HepG2 (cell line): ENCODE data around the gene GGT7. TPM values are rescaled to one million over a fixed set of nuclear protein-coding genes. Genes with fewer than 3 reads are reported as not detected.

ENCODE experiments used
- AKAP8 ChIP-seq: sonication (generic); formaldehyde crosslinking; IDR thresholded peaks from 2 replicates; pipeline ENCODE4 v1.5.1; 2020; ENCODE audit warnings: mild to moderate bottlenecking, missing genetic modification reagents
- HNRNPLL ChIP-seq: fragments of 200-400 bp; formaldehyde crosslinking; IDR thresholded peaks from 2 replicates; pipeline ENCODE4 v1.6.1; 2017; ENCODE audit warnings: mild to moderate bottlenecking, low read depth, low read length; ENCODE audit not compliant: poor library complexity, severe bottlenecking
- MIER3 ChIP-seq: IDR thresholded peaks from 2 replicates; pipeline ENCODE4 v1.6.1; 2016; ENCODE audit warnings: missing compliant biosample characterization, borderline replicate concordance
- RFX3 ChIP-seq: IDR thresholded peaks from 2 replicates; pipeline ENCODE4 v1.6.1; 2016; ENCODE audit warnings: missing biosample characterization, missing genetic modification reagents
- TCF7L2 ChIP-seq: IDR thresholded peaks from 2 replicates; pipeline ENCODE4 v1.6.1; 2011; ENCODE audit warnings: mild to moderate bottlenecking, low read depth, low read length, moderate library complexity
- TOE1 ChIP-seq: sonication (generic); formaldehyde crosslinking; IDR thresholded peaks from 2 replicates; pipeline ENCODE4 v1.4.0; 2020; ENCODE audit warnings: mild to moderate bottlenecking, missing genetic modification reagents
- ZFP37 ChIP-seq: sonication (generic); formaldehyde crosslinking; IDR thresholded peaks from 2 replicates; pipeline ENCODE4 v1.4.0; 2020; ENCODE audit warnings: missing genetic modification reagents, borderline replicate concordance
- ZNF232 ChIP-seq: sonication (generic); formaldehyde crosslinking; IDR thresholded peaks from 2 replicates; pipeline ENCODE4 v1.4.0; 2020; ENCODE audit warnings: missing genetic modification reagents, borderline replicate concordance
- ZNF281 ChIP-seq: sonication (generic); formaldehyde crosslinking; IDR thresholded peaks from 2 replicates; pipeline ENCODE4 v1.4.0; 2020; ENCODE audit warnings: missing genetic modification reagents, borderline replicate concordance
- ZNF503 ChIP-seq: sonication (generic); formaldehyde crosslinking; IDR thresholded peaks from 2 replicates; pipeline ENCODE4 v1.4.0; 2020; ENCODE audit warnings: missing genetic modification reagents
- ZNF564 ChIP-seq: sonication (generic); formaldehyde crosslinking; IDR thresholded peaks from 2 replicates; pipeline ENCODE4 v1.8.1; 2023; ENCODE audit warnings: mild to moderate bottlenecking, missing genetic modification reagents
- ZNF740 ChIP-seq: sonication (generic); formaldehyde crosslinking; IDR thresholded peaks from 2 replicates; pipeline ENCODE4 v1.4.0; 2020; ENCODE audit warnings: missing genetic modification reagents
- polyA plus RNA-seq, 8 experiments: library from polyadenylated mRNA; depleted of rRNA in 3 of 8; stranded (reverse) in 7 of 8; unstranded in 1 of 8; fragments of >200 nt; fragmentation: Illumina TruSeq in 4 of 8; extraction: Trizol in 4 of 8; gene quantifications; 2 replicates each; pipeline versions ENCODE4 v1.2.1 to v1.2.3, GENCODE V29; 2011 to 2016; ENCODE audit warnings: low read depth in 4 of 8, missing spikeins in 1 of 8, mixed read lengths in 1 of 8; ENCODE audit not compliant: insufficient read depth in 1 of 8
- total RNA-seq, 5 experiments: library from RNA; depleted of rRNA; stranded (reverse); fragments of >200 nt; fragmentation: Illumina TruSeq; extraction: Trizol; gene quantifications; 2 replicates each; pipeline ENCODE4 v1.2.3, GENCODE V29; 2016; ENCODE audit warnings: low read depth in 1 of 5
- TF ChIP-seq, protein P1 (sequence below): sonication (generic); formaldehyde crosslinking; IDR thresholded peaks from 2 replicates; pipeline ENCODE4 v1.4.0; 2020; ENCODE audit warnings: missing genetic modification reagents

Gene GGT7
- total and polyA plus RNA-seq, 2 of the 13 experiments (the other 11 are each of a cell fraction or from before 2014, with no cell fraction given) = 6.6 to 23.0 TPM

DNA sequence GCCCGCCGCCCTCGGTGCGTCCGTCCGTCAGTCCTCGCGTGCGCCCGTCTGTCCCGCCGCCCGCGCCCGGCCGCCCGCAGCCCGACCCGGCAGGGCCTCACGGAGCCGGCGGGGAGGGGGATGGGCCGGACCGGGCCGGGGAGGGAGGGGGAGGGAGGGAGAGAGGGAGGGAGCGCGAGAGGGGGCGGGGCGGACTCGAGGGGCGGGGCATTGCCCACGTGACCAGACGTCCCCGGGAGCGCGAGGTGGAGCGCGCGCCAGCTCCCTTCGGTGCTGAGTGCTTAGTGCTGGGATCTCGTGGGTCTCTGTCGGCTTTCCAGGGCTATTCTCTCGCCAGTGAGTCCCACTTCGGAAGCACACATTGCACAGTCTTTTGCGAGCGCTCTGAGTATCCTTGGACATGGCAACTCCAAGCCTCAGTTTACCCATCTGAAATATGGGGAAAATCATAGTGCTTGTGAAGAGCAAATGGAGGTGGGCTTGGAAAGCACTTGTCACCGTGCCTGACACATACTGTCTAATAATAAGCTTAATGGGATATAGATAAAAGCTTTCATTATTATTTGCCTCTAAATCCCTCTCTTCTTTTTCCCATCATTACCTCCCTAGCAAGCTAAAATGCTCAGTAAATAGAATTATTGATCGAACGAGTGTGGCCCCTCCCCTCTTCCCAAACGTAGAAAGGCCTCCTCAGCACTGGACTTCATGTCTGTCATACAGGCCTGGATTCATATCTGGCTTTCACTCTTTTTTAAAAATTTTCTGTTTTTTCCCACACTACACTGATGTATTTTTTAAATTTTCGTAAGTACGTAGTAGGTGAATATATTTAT lies 46.9 kb downstream of the GGT7 start, which contains the start of gene NCOA6 (continued):
- TF ChIP-seq ZNF281 (CRISPR knock-in tag) = peak; percentile 90
- TF ChIP-seq ZFP37 (CRISPR knock-in tag) = 0 out of 2 replicates have a peak, but pooled peaks have one; percentile 72
- TF ChIP-seq ZNF740 (CRISPR knock-in tag) = no peak; the same call in 1 of the 2 replicates
- 0 out of 2 replicates have a peak, but pooled peaks have one; percentile 30 for TF ChIP-seq RFX3
- peak; percentile 61; the same call in 1 of the 2 replicates for TF ChIP-seq ZNF503 (CRISPR knock-in tag)
- 0 out of 2 replicates have a peak, but pooled peaks have one; percentile 14 for TF ChIP-seq MIER3
- TF ChIP-seq, protein P1, sequence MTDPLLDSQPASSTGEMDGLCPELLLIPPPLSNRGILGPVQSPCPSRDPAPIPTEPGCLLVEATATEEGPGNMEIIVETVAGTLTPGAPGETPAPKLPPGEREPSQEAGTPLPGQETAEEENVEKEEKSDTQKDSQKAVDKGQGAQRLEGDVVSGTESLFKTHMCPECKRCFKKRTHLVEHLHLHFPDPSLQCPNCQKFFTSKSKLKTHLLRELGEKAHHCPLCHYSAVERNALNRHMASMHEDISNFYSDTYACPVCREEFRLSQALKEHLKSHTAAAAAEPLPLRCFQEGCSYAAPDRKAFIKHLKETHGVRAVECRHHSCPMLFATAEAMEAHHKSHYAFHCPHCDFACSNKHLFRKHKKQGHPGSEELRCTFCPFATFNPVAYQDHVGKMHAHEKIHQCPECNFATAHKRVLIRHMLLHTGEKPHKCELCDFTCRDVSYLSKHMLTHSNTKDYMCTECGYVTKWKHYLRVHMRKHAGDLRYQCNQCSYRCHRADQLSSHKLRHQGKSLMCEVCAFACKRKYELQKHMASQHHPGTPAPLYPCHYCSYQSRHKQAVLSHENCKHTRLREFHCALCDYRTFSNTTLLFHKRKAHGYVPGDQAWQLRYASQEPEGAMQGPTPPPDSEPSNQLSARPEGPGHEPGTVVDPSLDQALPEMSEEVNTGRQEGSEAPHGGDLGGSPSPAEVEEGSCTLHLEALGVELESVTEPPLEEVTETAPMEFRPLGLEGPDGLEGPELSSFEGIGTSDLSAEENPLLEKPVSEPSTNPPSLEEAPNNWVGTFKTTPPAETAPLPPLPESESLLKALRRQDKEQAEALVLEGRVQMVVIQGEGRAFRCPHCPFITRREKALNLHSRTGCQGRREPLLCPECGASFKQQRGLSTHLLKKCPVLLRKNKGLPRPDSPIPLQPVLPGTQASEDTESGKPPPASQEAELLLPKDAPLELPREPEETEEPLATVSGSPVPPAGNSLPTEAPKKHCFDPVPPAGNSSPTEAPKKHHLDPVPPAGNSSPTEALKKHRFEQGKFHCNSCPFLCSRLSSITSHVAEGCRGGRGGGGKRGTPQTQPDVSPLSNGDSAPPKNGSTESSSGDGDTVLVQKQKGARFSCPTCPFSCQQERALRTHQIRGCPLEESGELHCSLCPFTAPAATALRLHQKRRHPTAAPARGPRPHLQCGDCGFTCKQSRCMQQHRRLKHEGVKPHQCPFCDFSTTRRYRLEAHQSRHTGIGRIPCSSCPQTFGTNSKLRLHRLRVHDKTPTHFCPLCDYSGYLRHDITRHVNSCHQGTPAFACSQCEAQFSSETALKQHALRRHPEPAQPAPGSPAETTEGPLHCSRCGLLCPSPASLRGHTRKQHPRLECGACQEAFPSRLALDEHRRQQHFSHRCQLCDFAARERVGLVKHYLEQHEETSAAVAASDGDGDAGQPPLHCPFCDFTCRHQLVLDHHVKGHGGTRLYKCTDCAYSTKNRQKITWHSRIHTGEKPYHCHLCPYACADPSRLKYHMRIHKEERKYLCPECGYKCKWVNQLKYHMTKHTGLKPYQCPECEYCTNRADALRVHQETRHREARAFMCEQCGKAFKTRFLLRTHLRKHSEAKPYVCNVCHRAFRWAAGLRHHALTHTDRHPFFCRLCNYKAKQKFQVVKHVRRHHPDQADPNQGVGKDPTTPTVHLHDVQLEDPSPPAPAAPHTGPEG (CRISPR knock-in tag) = peak; percentile 56; the same call in 1 of the 2 replicates
- no peak; the same call in 1 of the 2 replicates for TF ChIP-seq ZNF564 (CRISPR knock-in tag)
- no peak for TF ChIP-seq TOE1 (CRISPR knock-in tag)
- TF ChIP-seq TCF7L2 = no peak
- TF ChIP-seq ZNF232 (CRISPR knock-in tag) = peak; percentile 38; the same call in 1 of the 2 replicates
- no peak for TF ChIP-seq AKAP8
- peak; percentile 6 for TF ChIP-seq HNRNPLL
